K562 (cell line): Measurements from ENCODE around the gene SLAIN2. TPM values are rescaled to one million over a fixed set of nuclear protein-coding genes. Genes with fewer than 3 reads are reported as not detected.

Source experiments
- ATAC-seq: fragments of 200-7000 bp; cut with Tn5 transposase; 3 replicates; pipeline ENCODE4 v1.9.1; 2020; ENCODE audit warnings: moderate library complexity
- BruUV-seq: library from RNA; stranded (reverse); fragments of 400-500 nt; replicated peaks from 2 replicates; lab custom pipeline; 2021; lab: Mats Ljungman, UMichigan
- CTCF ChIA-PET: fragments of 300-600 bp; formaldehyde crosslinking; extraction: SDS; loops from one replicate; lab custom pipeline; 2021; ENCODE audit warnings: low intra/inter-chr PET ratio; lab: Yijun Ruan, JAX
- POLR2A ChIA-PET: fragments of 300-600, 350-650 bp; sonication (Branson Sonifier 250); formaldehyde crosslinking; extraction: SDS; loops from one replicate; lab custom pipeline; 2021; ENCODE audit warnings: antibody characterized with exemption, inconsistent platforms; lab: Yijun Ruan, JAX
- DNase-seq, 4 experiments: peaks; one replicate each; pipeline versions ENCODE4 v3.0.0 to v3.0.0-alpha.2; 2011 to 2018; ENCODE audit warnings: low spot score in 3 of 4, mixed read lengths in 3 of 4; ENCODE audit errors: extremely low read depth in 1 of 4
- FAIRE-seq: peaks from 2 replicates; lab custom pipeline; 2011; peaks lifted over from hg19 to GRCh38; lab: Jason Lieb, UNC
- H2AFZ ChIP-seq: 2 replicates; pipeline ENCODE4 v1.6.0; 2011; ENCODE audit warnings: low read depth, low read length, control low read depth, inconsistent platforms
- H3K27ac ChIP-seq: fragments of 200-600 bp; 3 replicates; pipeline ENCODE4 v1.8.0; 2011; ENCODE audit warnings: low read depth, mild to moderate bottlenecking, control low read depth, inconsistent platforms, low read length, moderate library complexity, mixed read lengths; ENCODE audit errors: extremely low read depth
- H3K27me3 ChIP-seq, 2 experiments: fragments of 300-600 bp in 1 of 2; 2 replicates in 1 of 2; 3 replicates in 1 of 2; pipeline versions ENCODE4 v1.6.0 to v1.8.0; 2011; ENCODE audit warnings: inconsistent platforms in 2 of 2, low read length in 2 of 2, mild to moderate bottlenecking in 1 of 2, mixed read lengths in 1 of 2, moderate library complexity in 1 of 2; ENCODE audit not compliant: control insufficient read depth in 2 of 2, insufficient read depth in 2 of 2
- H3K36me3 ChIP-seq: fragments of 300-600 bp; 3 replicates; pipeline ENCODE4 v1.8.0; 2011; ENCODE audit warnings: mild to moderate bottlenecking, low read length, inconsistent platforms; ENCODE audit not compliant: control insufficient read depth, insufficient read depth
- H3K4me1 ChIP-seq, 2 experiments: fragments of 200-600 bp in 1 of 2; replicated peaks in 1 of 2; 2 replicates in 1 of 2; 3 replicates in 1 of 2; pipeline versions ENCODE4 v1.5.1 to v1.8.0; 2011; ENCODE audit warnings: inconsistent platforms in 2 of 2, low read length in 2 of 2, mild to moderate bottlenecking in 1 of 2, mixed read lengths in 1 of 2, moderate library complexity in 1 of 2; ENCODE audit not compliant: control insufficient read depth in 2 of 2, insufficient read depth in 2 of 2
- H3K4me2 ChIP-seq: 2 replicates; pipeline ENCODE4 v1.6.1; 2011; ENCODE audit warnings: low read length, control low read depth, inconsistent platforms, mixed read lengths; ENCODE audit not compliant: insufficient read depth
- H3K4me3 ChIP-seq: fragments of 200-600 bp; sonication (generic), shearing (Covaris generic); 2 replicates; pipeline ENCODE4 v1.5.1; 2016; ENCODE audit warnings: control low read depth, inconsistent platforms
- H3K79me2 ChIP-seq: fragments of 200-600 bp; 3 replicates; pipeline ENCODE4 v1.8.0; 2011; ENCODE audit warnings: low read length, inconsistent platforms; ENCODE audit not compliant: control insufficient read depth, insufficient read depth
- H3K9ac ChIP-seq, 2 experiments: 2 replicates each; pipeline versions ENCODE4 v1.6.0 to v1.6.1; 2011; ENCODE audit warnings: low read depth in 2 of 2, low read length in 2 of 2, control low read depth in 1 of 2, inconsistent platforms in 1 of 2, mild to moderate bottlenecking in 1 of 2, mixed read lengths in 1 of 2; ENCODE audit not compliant: insufficient read depth in 1 of 2
- H3K9me1 ChIP-seq: one replicate; pipeline ENCODE4 v1.6.0; 2011; ENCODE audit warnings: inconsistent platforms, mild to moderate bottlenecking, low read length, moderate library complexity; ENCODE audit not compliant: control insufficient read depth, insufficient read depth
- H3K9me3 ChIP-seq: replicated peaks from 2 replicates; pipeline ENCODE4 v1.5.1; 2011; ENCODE audit warnings: low read depth, low read length, inconsistent platforms; ENCODE audit not compliant: control insufficient read depth, insufficient read depth
- H4K20me1 ChIP-seq: replicated peaks from 2 replicates; pipeline ENCODE4 v1.6.1; 2011; ENCODE audit warnings: low read length, inconsistent platforms, mixed read lengths; ENCODE audit not compliant: control insufficient read depth, insufficient read depth
- CBX8 ChIP-seq: fragments of 200-600 bp; sonication (generic); IDR thresholded peaks from 2 replicates; pipeline ENCODE4 v1.6.1; 2012; ENCODE audit warnings: borderline replicate concordance, mixed run types, low read depth, mild to moderate bottlenecking, moderate library complexity, mixed read lengths, low read length, control low read depth, inconsistent platforms; ENCODE audit not compliant: poor library complexity, severe bottlenecking; ENCODE audit errors: extremely low read depth
- CREB1 ChIP-seq, 2 experiments: sonication (generic) in 1 of 2; formaldehyde crosslinking in 1 of 2; IDR thresholded peaks; 2 replicates each; pipeline versions ENCODE4 v1.6.1 to v1.8.0; 2012 to 2022; ENCODE audit warnings: inconsistent platforms in 1 of 2, mild to moderate bottlenecking in 1 of 2, missing genetic modification reagents in 1 of 2, moderate library complexity in 1 of 2
- DIDO1 ChIP-seq: fragments of 450-650 bp; IDR thresholded peaks from 2 replicates; pipeline ENCODE4 v1.6.1; 2016; ENCODE audit warnings: low read depth, missing biosample characterization, missing genetic modification characterization
- RAD21 ChIP-seq, 2 experiments: fragments of 250-450 bp in 1 of 2; fragments of 450-650 bp in 1 of 2; sonication (Bioruptor Pico) in 1 of 2; formaldehyde crosslinking in 1 of 2; IDR thresholded peaks in 1 of 2; conservative IDR thresholded peaks in 1 of 2; 2 replicates each; pipeline versions ENCODE4 v1.4.0 to v1.8.0; 2020 to 2022; ENCODE audit warnings: mild to moderate bottlenecking in 2 of 2, moderate library complexity in 1 of 2
- ZBTB2 ChIP-seq: fragments of 450-650 bp; IDR thresholded peaks from 2 replicates; pipeline ENCODE4 v1.6.1; 2016; ENCODE audit warnings: antibody characterized with exemption
- ZNF134 ChIP-seq: fragments of 250-450 bp; sonication (Bioruptor Pico); conservative IDR thresholded peaks from 2 replicates; pipeline ENCODE4 v1.4.0; 2020
- ZNF197 ChIP-seq: fragments of 200-800 bp; sonication (Bioruptor generic); IDR thresholded peaks from 2 replicates; pipeline ENCODE4 v1.6.1; 2016; ENCODE audit warnings: low read depth, missing genetic modification characterization, missing compliant biosample characterization
- ZNF354B ChIP-seq: fragments of 250-450 bp; sonication (Bioruptor Pico); IDR thresholded peaks from 2 replicates; pipeline ENCODE4 v1.4.0; 2020
- WGBS: fragments of 100-300 bp; shearing (Covaris generic); methylation state at CpG from one replicate; pipeline ENCODE4 v1.1.6; 2016; ENCODE audit warnings: low coverage, mixed read lengths; ENCODE audit not compliant: insufficient coverage; ENCODE audit errors: missing lambda C conversion rate; 5-methylcytosine and 5-hydroxymethylcytosine counted together
- in situ Hi-C: fragments of 300-500 bp; cut with MboI; formaldehyde crosslinking; loops from 4 replicates; pipeline ENCODE4 v1.15.0; 2018; ENCODE audit warnings: inconsistent platforms, mixed read lengths
- intact Hi-C: fragments of 100-400 bp; cut with micrococcal nuclease; formaldehyde crosslinking; loops from 2 replicates; pipeline ENCODE4 v1.14.2; 2022
- polyA plus RNA-seq, 8 experiments: library from polyadenylated mRNA; depleted of rRNA in 4 of 8; stranded (reverse) in 5 of 8; unstranded in 3 of 8; fragments of >200 nt; fragmentation: Nextera tagmentation in 2 of 8; fragmentation: Illumina TruSeq in 1 of 8; extraction: Ambion mirVana in 2 of 8; extraction: Trizol in 1 of 8; gene quantifications; 2 replicates each; pipeline versions ENCODE4 v1.2.1 to v1.2.3, GENCODE V29; 2011 to 2014; ENCODE audit warnings: inconsistent platforms in 1 of 8, missing spikeins in 1 of 8
- total RNA-seq, 7 experiments: library from RNA; depleted of rRNA in 6 of 7; stranded (reverse); fragments of >200 nt in 6 of 7; fragmentation: Illumina TruSeq in 2 of 7; extraction: Trizol in 2 of 7; gene quantifications; 2 replicates each; pipeline versions ENCODE4 v1.2.1 to v1.2.3, GENCODE V29; 2011 to 2021; ENCODE audit warnings: low replicate concordance in 1 of 7

Gene SLAIN2
- total and polyA plus RNA-seq, 9 of the 15 experiments (the other 6 are each of a cell fraction or from before 2014, with no cell fraction given): 3.5 to 116 (median 35.0) TPM

DNA sequence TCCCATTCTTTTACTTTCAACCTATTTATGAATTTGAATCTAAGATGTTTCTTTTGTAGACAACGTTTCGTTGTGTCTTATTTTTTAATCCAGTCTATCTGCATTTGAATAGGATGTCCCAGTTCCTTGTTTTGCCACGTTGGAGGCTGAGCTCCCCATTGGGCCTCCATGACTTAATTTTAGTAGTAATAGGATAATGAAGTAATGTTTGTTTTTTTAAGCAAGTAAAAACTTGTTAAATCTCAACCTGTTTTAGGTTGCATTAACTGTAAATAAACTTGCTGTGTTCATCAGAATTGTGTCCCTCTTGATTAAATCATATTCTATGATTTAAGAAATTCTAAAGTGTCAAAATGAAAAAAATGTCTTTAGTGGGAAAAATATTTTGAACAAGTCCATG, 25.3 kb downstream of the SLAIN2 start:
- Histone ChIP-seq H4K20me1 (no peaks in the 10 kb centered on the region), H3K27ac (no peak overlapping the region), H3K79me2 (peaks cover 59% of the 10 kb centered on the region), H3K9me3 (no peaks in the 10 kb centered on the region), H3K9me1 (no peaks in the 10 kb centered on the region), H3K4me3 (no peak overlapping the region), H3K27me3 (no peaks in the 10 kb centered on the region), H3K4me1 (no peaks in the 10 kb centered on the region), H2AFZ (no peak overlapping the region), H3K36me3 (peaks cover 4% of the 10 kb centered on the region; the same call in 1 of the 3 replicates), H3K9ac (no peak overlapping the region), H3K4me2 (no peak overlapping the region)
- no peak for ATAC-seq
- TF ChIP-seq RAD21 (CRISPR knock-in tag; conservative IDR thresholded peaks at IDR 0.05 in 1 of 2, IDR thresholded peaks at IDR 0.05 in 1 of 2): no peak
- TF ChIP-seq CREB1 (IDR thresholded peaks at IDR 0.05): no peak
- no peak for TF ChIP-seq CREB1 (CRISPR knock-in tag; IDR thresholded peaks at IDR 0.05)
- TF ChIP-seq ZNF197: no peak
- no peak for TF ChIP-seq ZNF354B (CRISPR knock-in tag)
- no peak for TF ChIP-seq ZBTB2
- no peak for TF ChIP-seq CBX8
- TF ChIP-seq DIDO1 (tag): no peak
- TF ChIP-seq ZNF134 (CRISPR knock-in tag): no peak
- no peak for FAIRE-seq
- TSS peak; percentile 16 for BruUV-seq
- ChIA-PET CTCF (no interaction called here), POLR2A (no interaction called here)
- WGBS: 48% methylated on average over 3 of the region's 3 CpGs
- DNase-seq: no peak
- in situ Hi-C loops: no loop called here
- intact Hi-C loops: no loop called here
